HepG2 (cell line): ENCODE data around the gene CD9. TPM values are rescaled to one million over a fixed set of nuclear protein-coding genes. Genes with fewer than 3 reads are reported as not detected.

Experiments used
- ATAC-seq: fragments of 200-7000 bp; cut with Tn5 transposase; 3 replicates; pipeline ENCODE4 v1.9.1; 2020; ENCODE audit warnings: mild to moderate bottlenecking, moderate library complexity
- BruUV-seq: library from RNA; stranded (reverse); fragments of 400-500 nt; replicated peaks from 2 replicates; lab custom pipeline; 2021; lab: Mats Ljungman, UMichigan
- CTCF ChIA-PET: fragments of 300-600 bp; formaldehyde crosslinking; extraction: SDS; loops from one replicate; lab custom pipeline; 2021; ENCODE audit warnings: low total read pairs, inconsistent platforms, low intra/inter-chr PET ratio; lab: Yijun Ruan, JAX
- POLR2A ChIA-PET: fragments of 350-600 bp; sonication (Branson Sonifier 250); formaldehyde crosslinking; loops from one replicate; lab custom pipeline; 2020; ENCODE audit warnings: antibody characterized with exemption, inconsistent platforms; lab: Yijun Ruan, JAX
- DNase-seq: peaks from one replicate; pipeline ENCODE4 v3.0.0-alpha.2; 2015; ENCODE audit warnings: low spot score
- FAIRE-seq: peaks from 3 replicates; lab custom pipeline; 2011; peaks lifted over from hg19 to GRCh38; lab: Jason Lieb, UNC
- H2AFZ ChIP-seq: one replicate; pipeline ENCODE4 v1.6.1; 2011; ENCODE audit warnings: low read length, inconsistent platforms
- H3K27ac ChIP-seq: fragments of 300-600 bp; 3 replicates; pipeline ENCODE4 v1.8.0; 2011; ENCODE audit warnings: mixed run types, mild to moderate bottlenecking, mixed read lengths, low read length, inconsistent platforms; ENCODE audit not compliant: insufficient read depth; ENCODE audit errors: extremely low read length
- H3K27me3 ChIP-seq, 2 experiments: fragments of 200-600 bp in 1 of 2; 2 replicates in 1 of 2; 3 replicates in 1 of 2; pipeline versions ENCODE4 v1.6.0 to v1.8.0; 2011; ENCODE audit warnings: low read length in 2 of 2, mild to moderate bottlenecking in 2 of 2, moderate library complexity in 2 of 2, inconsistent platforms in 1 of 2; ENCODE audit not compliant: insufficient read depth in 2 of 2, control insufficient read depth in 1 of 2
- H3K36me3 ChIP-seq, 2 experiments: fragments of 200-600 bp in 1 of 2; replicated peaks in 1 of 2; 2 replicates in 1 of 2; 3 replicates in 1 of 2; pipeline versions ENCODE4 v1.5.1 to v1.8.0; 2011; ENCODE audit warnings: low read length in 2 of 2, inconsistent platforms in 1 of 2; ENCODE audit not compliant: insufficient read depth in 2 of 2, control insufficient read depth in 1 of 2
- H3K4me1 ChIP-seq: 2 replicates; pipeline ENCODE4 v1.5.1; 2012; ENCODE audit warnings: low read length, inconsistent platforms; ENCODE audit not compliant: insufficient read depth
- H3K4me2 ChIP-seq: 2 replicates; pipeline ENCODE4 v1.6.0; 2011; ENCODE audit warnings: low read depth, low read length, inconsistent platforms
- H3K4me3 ChIP-seq, 3 experiments: fragments of 200-600 bp in 1 of 3; sonication (generic), shearing (Covaris generic) in 1 of 3; replicated peaks in 1 of 3; 2 replicates each; pipeline ENCODE4 v1.5.1; 2011 to 2016; ENCODE audit warnings: low read length in 3 of 3, inconsistent platforms in 2 of 3, low read depth in 2 of 3, mild to moderate bottlenecking in 2 of 3, control low read depth in 1 of 3, mixed read lengths in 1 of 3; ENCODE audit not compliant: insufficient read depth in 1 of 3
- H3K79me2 ChIP-seq: one replicate; pipeline ENCODE4 v1.6.1; 2011; ENCODE audit warnings: low read length, inconsistent platforms; ENCODE audit not compliant: insufficient read depth
- H3K9ac ChIP-seq: 2 replicates; pipeline ENCODE4 v1.6.0; 2011; ENCODE audit warnings: mild to moderate bottlenecking, low read depth, low read length, inconsistent platforms; ENCODE audit not compliant: insufficient read depth
- H3K9me3 ChIP-seq: 2 replicates; pipeline ENCODE4 v1.5.1; 2012; ENCODE audit warnings: mild to moderate bottlenecking, low read length
- H4K20me1 ChIP-seq: 2 replicates; pipeline ENCODE4 v1.6.0; 2011; ENCODE audit warnings: inconsistent platforms, mild to moderate bottlenecking, low read length, moderate library complexity; ENCODE audit not compliant: insufficient read depth
- ISL2 ChIP-seq: sonication (generic); formaldehyde crosslinking; IDR thresholded peaks from 2 replicates; pipeline ENCODE4 v1.5.0; 2020; ENCODE audit warnings: missing genetic modification reagents
- MAFF ChIP-seq: IDR thresholded peaks from 2 replicates; pipeline ENCODE4 v1.6.1; 2011; ENCODE audit warnings: low read depth, low read length, improper control_type of control experiment
- SIN3B ChIP-seq: fragments of 150-350 bp; IDR thresholded peaks from 2 replicates; pipeline ENCODE4 v1.6.1; 2014; ENCODE audit warnings: low read length
- SNAI1 ChIP-seq: sonication (generic); formaldehyde crosslinking; IDR thresholded peaks from 2 replicates; pipeline ENCODE4 v1.5.0; 2020; ENCODE audit warnings: mild to moderate bottlenecking, missing genetic modification reagents, borderline replicate concordance
- SRSF1 ChIP-seq: fragments of 200-400 bp; formaldehyde crosslinking; optimal IDR thresholded peaks from 2 replicates; pipeline ENCODE3; 2017; ENCODE audit warnings: mild to moderate bottlenecking, low read depth, low read length, moderate library complexity
- ZFP37 ChIP-seq: sonication (generic); formaldehyde crosslinking; IDR thresholded peaks from 2 replicates; pipeline ENCODE4 v1.4.0; 2020; ENCODE audit warnings: missing genetic modification reagents, borderline replicate concordance
- ZNF232 ChIP-seq: sonication (generic); formaldehyde crosslinking; IDR thresholded peaks from 2 replicates; pipeline ENCODE4 v1.4.0; 2020; ENCODE audit warnings: missing genetic modification reagents, borderline replicate concordance
- ZNF292 ChIP-seq: sonication (generic); formaldehyde crosslinking; IDR thresholded peaks from 2 replicates; pipeline ENCODE4 v1.8.1; 2022; ENCODE audit warnings: mild to moderate bottlenecking, low read depth, missing genetic modification reagents, borderline replicate concordance
- ZNF329 ChIP-seq: sonication (generic); formaldehyde crosslinking; IDR thresholded peaks from 2 replicates; pipeline ENCODE4 v1.9.0; 2021; ENCODE audit warnings: low read depth, mild to moderate bottlenecking, missing genetic modification reagents
- ZNF614 ChIP-seq: IDR thresholded peaks from 2 replicates; pipeline ENCODE4 v1.6.1; 2018; ENCODE audit warnings: missing biosample characterization, missing genetic modification reagents, inconsistent platforms, borderline replicate concordance
- ZNF674 ChIP-seq: sonication (generic); formaldehyde crosslinking; IDR thresholded peaks from 2 replicates; pipeline ENCODE4 v1.5.0; 2020; ENCODE audit warnings: low read depth, mild to moderate bottlenecking, missing genetic modification reagents
- ZNF709 ChIP-seq: sonication (generic); formaldehyde crosslinking; IDR thresholded peaks from 2 replicates; pipeline ENCODE4 v1.5.0; 2020; ENCODE audit warnings: mild to moderate bottlenecking, missing genetic modification reagents
- ZNF768 ChIP-seq: sonication (generic); formaldehyde crosslinking; IDR thresholded peaks from 2 replicates; pipeline ENCODE4 v1.4.0; 2020; ENCODE audit warnings: missing genetic modification reagents
- ZNF816 ChIP-seq: sonication (generic); formaldehyde crosslinking; IDR thresholded peaks from 2 replicates; pipeline ENCODE4 v1.8.0; 2022; ENCODE audit warnings: missing genetic modification reagents, mild to moderate bottlenecking, borderline replicate concordance
- ZZZ3 ChIP-seq: sonication (generic); formaldehyde crosslinking; IDR thresholded peaks from 2 replicates; pipeline ENCODE4 v1.4.0; 2020; ENCODE audit warnings: missing genetic modification reagents, mild to moderate bottlenecking, borderline replicate concordance
- WGBS: methylation state at CpG from one replicate; pipeline ENCODE4 v1.1.6; 2017; ENCODE audit warnings: low lambda C conversion rate; 5-methylcytosine and 5-hydroxymethylcytosine counted together
- in situ Hi-C: cut with HindIII; loops from 2 replicates; pipeline ENCODE4 v1.10.0; 2017; ENCODE audit warnings: low pct_unique_long_range_greater_than_20kb; ENCODE audit not compliant: extremely low pct_ligation_motif_present
- intact Hi-C: fragments of 100-400 bp; cut with micrococcal nuclease; formaldehyde crosslinking; loops from one replicate; pipeline ENCODE4 v1.10.0; 2022; ENCODE audit not compliant: unreplicated experiment
- polyA plus RNA-seq, 8 experiments: library from polyadenylated mRNA; depleted of rRNA in 3 of 8; stranded (reverse) in 7 of 8; unstranded in 1 of 8; fragments of >200 nt; fragmentation: Illumina TruSeq in 4 of 8; extraction: Trizol in 4 of 8; gene quantifications; 2 replicates each; pipeline versions ENCODE4 v1.2.1 to v1.2.3, GENCODE V29; 2011 to 2016; ENCODE audit warnings: low read depth in 4 of 8, missing spikeins in 1 of 8, mixed read lengths in 1 of 8; ENCODE audit not compliant: insufficient read depth in 1 of 8
- total RNA-seq, 5 experiments: library from RNA; depleted of rRNA; stranded (reverse); fragments of >200 nt; fragmentation: Illumina TruSeq; extraction: Trizol; gene quantifications; 2 replicates each; pipeline ENCODE4 v1.2.3, GENCODE V29; 2016; ENCODE audit warnings: low read depth in 1 of 5
- TF ChIP-seq, protein P1 (sequence below): sonication (generic); formaldehyde crosslinking; IDR thresholded peaks from 2 replicates; pipeline ENCODE4 v1.5.1; 2020; ENCODE audit warnings: missing genetic modification reagents, mild to moderate bottlenecking, borderline replicate concordance
- TF ChIP-seq, protein P2 (sequence below): sonication (generic); formaldehyde crosslinking; IDR thresholded peaks from 2 replicates; pipeline ENCODE4 v1.5.1; 2020; ENCODE audit warnings: missing genetic modification reagents, mild to moderate bottlenecking, borderline replicate concordance
- TF ChIP-seq, protein P3 (sequence below): sonication (generic); formaldehyde crosslinking; IDR thresholded peaks from 2 replicates; pipeline ENCODE4 v1.4.0; 2020; ENCODE audit warnings: missing genetic modification reagents
- TF ChIP-seq, protein P4 (sequence below): IDR thresholded peaks from 2 replicates; pipeline ENCODE4 v1.6.1; 2016; ENCODE audit warnings: low read depth

Gene CD9
- total and polyA plus RNA-seq, 2 of the 13 experiments (the other 11 are each of a cell fraction or from before 2014, with no cell fraction given): 5.8 to 38.3 TPM

GRCh38 chr12:6280053-6280469, 79.9 kb downstream of the CD9 start:
- intact Hi-C loops: loop anchor here (10.0 kb wide), 1 partner anchor 295 kb away; no protein-coding TSS in a partner anchor
- Histone ChIP-seq H4K20me1 (no peaks in the 10 kb centered on the region), H3K4me2 (peak overlapping the region; percentile 81), H3K4me1 (peaks cover 84% of the 10 kb centered on the region), H3K9ac (peak overlapping the region; percentile 52), H3K27me3 (peaks cover 0 to 5% of the 10 kb centered on the region in 2 experiments; a peak in 2 of 5 replicates), H3K9me3 (no peaks in the 10 kb centered on the region), H3K36me3 (no peaks in the 10 kb centered on the region), H2AFZ (no peak overlapping the region), H3K79me2 (no peaks in the 10 kb centered on the region), H3K27ac (peak overlapping the region; percentile 75), H3K4me3 (peak overlapping the region in 1 of 3 experiments; percentile 32; a peak in 1 of 6 replicates)
- in situ Hi-C loops: loop anchor here (10.0 kb wide), 1 partner anchor 295 kb away; no protein-coding TSS in a partner anchor
- 8% methylated on average over 2 of the region's 2 CpGs for WGBS
- FAIRE-seq (peak; percentile 94), DNase-seq (peak; percentile 93), ATAC-seq (peak; percentile 71)
- POLR2A ChIA-PET: interaction anchor here (0.6 to 3.3 kb wide), 15 partner anchors 8 to 221 kb away, joined by 3 to 17 read pairs (median 6); partner anchors contain the start of genes CD9 and LTBR
- BruUV-seq: no TSS peak
- CTCF ChIA-PET: interaction anchor here (2.9 kb wide), 1 partner anchor 84 kb away, joined by 29 read pairs; no protein-coding TSS in a partner anchor
- no peak for TF ChIP-seq ZNF768
- TF ChIP-seq ZNF816 (CRISPR knock-in tag): no peak
- TF ChIP-seq ZNF292: no peak
- TF ChIP-seq, protein P1, sequence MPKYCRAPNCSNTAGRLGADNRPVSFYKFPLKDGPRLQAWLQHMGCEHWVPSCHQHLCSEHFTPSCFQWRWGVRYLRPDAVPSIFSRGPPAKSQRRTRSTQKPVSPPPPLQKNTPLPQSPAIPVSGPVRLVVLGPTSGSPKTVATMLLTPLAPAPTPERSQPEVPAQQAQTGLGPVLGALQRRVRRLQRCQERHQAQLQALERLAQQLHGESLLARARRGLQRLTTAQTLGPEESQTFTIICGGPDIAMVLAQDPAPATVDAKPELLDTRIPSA (CRISPR knock-in tag): no peak
- TF ChIP-seq SIN3B: no peak
- no peak for TF ChIP-seq ZNF674 (CRISPR knock-in tag)
- TF ChIP-seq SNAI1 (CRISPR knock-in tag): no peak
- TF ChIP-seq, protein P2, sequence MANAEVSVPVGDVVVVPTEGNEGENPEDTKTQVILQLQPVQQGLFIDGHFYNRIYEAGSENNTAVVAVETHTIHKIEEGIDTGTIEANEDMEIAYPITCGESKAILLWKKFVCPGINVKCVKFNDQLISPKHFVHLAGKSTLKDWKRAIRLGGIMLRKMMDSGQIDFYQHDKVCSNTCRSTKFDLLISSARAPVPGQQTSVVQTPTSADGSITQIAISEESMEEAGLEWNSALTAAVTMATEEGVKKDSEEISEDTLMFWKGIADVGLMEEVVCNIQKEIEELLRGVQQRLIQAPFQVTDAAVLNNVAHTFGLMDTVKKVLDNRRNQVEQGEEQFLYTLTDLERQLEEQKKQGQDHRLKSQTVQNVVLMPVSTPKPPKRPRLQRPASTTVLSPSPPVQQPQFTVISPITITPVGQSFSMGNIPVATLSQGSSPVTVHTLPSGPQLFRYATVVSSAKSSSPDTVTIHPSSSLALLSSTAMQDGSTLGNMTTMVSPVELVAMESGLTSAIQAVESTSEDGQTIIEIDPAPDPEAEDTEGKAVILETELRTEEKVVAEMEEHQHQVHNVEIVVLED (CRISPR knock-in tag): no peak
- TF ChIP-seq, protein P3, sequence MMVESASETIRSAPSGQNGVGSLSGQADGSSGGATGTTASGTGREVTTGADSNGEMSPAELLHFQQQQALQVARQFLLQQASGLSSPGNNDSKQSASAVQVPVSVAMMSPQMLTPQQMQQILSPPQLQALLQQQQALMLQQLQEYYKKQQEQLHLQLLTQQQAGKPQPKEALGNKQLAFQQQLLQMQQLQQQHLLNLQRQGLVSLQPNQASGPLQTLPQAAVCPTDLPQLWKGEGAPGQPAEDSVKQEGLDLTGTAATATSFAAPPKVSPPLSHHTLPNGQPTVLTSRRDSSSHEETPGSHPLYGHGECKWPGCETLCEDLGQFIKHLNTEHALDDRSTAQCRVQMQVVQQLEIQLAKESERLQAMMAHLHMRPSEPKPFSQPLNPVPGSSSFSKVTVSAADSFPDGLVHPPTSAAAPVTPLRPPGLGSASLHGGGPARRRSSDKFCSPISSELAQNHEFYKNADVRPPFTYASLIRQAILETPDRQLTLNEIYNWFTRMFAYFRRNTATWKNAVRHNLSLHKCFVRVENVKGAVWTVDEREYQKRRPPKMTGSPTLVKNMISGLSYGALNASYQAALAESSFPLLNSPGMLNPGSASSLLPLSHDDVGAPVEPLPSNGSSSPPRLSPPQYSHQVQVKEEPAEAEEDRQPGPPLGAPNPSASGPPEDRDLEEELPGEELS (CRISPR knock-in tag): peak; percentile 90
- TF ChIP-seq ZZZ3: no peak
- TF ChIP-seq MAFF: no peak
- TF ChIP-seq ISL2 (CRISPR knock-in tag): no peak
- TF ChIP-seq ZNF614 (CRISPR knock-in tag): peak; percentile 51; the same call in 1 of the 2 replicates
- TF ChIP-seq SRSF1: no peak
- TF ChIP-seq ZNF232 (CRISPR knock-in tag): no peak
- TF ChIP-seq ZNF709 (CRISPR knock-in tag): no peak
- TF ChIP-seq, protein P4, sequence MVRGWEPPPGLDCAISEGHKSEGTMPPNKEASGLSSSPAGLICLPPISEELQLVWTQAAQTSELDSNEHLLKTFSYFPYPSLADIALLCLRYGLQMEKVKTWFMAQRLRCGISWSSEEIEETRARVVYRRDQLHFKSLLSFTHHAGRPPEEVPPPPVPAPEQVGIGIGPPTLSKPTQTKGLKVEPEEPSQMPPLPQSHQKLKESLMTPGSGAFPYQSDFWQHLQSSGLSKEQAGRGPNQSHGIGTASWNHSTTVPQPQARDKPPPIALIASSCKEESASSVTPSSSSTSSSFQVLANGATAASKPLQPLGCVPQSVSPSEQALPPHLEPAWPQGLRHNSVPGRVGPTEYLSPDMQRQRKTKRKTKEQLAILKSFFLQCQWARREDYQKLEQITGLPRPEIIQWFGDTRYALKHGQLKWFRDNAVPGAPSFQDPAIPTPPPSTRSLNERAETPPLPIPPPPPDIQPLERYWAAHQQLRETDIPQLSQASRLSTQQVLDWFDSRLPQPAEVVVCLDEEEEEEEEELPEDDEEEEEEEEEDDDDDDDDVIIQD (CRISPR knock-in tag): peak; percentile 76
- no peak; the same call in 1 of the 2 replicates for TF ChIP-seq ZNF329
- TF ChIP-seq ZFP37 (CRISPR knock-in tag): no peak
